Duodenal mucosa (tissue), 2 donors: Measurements from ENCODE around the gene DNAJA4.

Experiments
- H3K27ac ChIP-seq: one replicate; pipeline ENCODE4 v1.7.0; 2013; ENCODE audit warnings: low read depth, low read length
- H3K27me3 ChIP-seq, 2 donors: one replicate each; pipeline ENCODE4 v1.7.0; 2013; ENCODE audit warnings: low read length in 2 of 2, control low read depth in 1 of 2; ENCODE audit not compliant: insufficient read depth in 2 of 2, control insufficient read depth in 1 of 2
- H3K36me3 ChIP-seq, 2 donors: one replicate each; pipeline ENCODE4 v1.7.0; 2013; ENCODE audit warnings: low read length in 2 of 2, control low read depth in 1 of 2; ENCODE audit not compliant: insufficient read depth in 2 of 2, control insufficient read depth in 1 of 2
- H3K4me1 ChIP-seq, 2 donors: one replicate each; pipeline ENCODE4 v1.7.0; 2013; ENCODE audit warnings: low read length in 2 of 2, control low read depth in 1 of 2; ENCODE audit not compliant: insufficient read depth in 2 of 2, control insufficient read depth in 1 of 2
- H3K4me3 ChIP-seq, 2 donors: one replicate each; pipeline ENCODE4 v1.7.0; 2013; ENCODE audit warnings: low read length in 2 of 2, low read depth in 1 of 2
- H3K9ac ChIP-seq, 2 donors: one replicate each; pipeline ENCODE4 v1.7.0; 2013; ENCODE audit warnings: low read length in 2 of 2, low read depth in 1 of 2
- H3K9me3 ChIP-seq, 2 donors: one replicate each; pipeline ENCODE4 v1.7.0; 2013; ENCODE audit warnings: low read length in 2 of 2, control low read depth in 1 of 2; ENCODE audit not compliant: control insufficient read depth in 1 of 2

The DNAJA4 gene

DNA sequence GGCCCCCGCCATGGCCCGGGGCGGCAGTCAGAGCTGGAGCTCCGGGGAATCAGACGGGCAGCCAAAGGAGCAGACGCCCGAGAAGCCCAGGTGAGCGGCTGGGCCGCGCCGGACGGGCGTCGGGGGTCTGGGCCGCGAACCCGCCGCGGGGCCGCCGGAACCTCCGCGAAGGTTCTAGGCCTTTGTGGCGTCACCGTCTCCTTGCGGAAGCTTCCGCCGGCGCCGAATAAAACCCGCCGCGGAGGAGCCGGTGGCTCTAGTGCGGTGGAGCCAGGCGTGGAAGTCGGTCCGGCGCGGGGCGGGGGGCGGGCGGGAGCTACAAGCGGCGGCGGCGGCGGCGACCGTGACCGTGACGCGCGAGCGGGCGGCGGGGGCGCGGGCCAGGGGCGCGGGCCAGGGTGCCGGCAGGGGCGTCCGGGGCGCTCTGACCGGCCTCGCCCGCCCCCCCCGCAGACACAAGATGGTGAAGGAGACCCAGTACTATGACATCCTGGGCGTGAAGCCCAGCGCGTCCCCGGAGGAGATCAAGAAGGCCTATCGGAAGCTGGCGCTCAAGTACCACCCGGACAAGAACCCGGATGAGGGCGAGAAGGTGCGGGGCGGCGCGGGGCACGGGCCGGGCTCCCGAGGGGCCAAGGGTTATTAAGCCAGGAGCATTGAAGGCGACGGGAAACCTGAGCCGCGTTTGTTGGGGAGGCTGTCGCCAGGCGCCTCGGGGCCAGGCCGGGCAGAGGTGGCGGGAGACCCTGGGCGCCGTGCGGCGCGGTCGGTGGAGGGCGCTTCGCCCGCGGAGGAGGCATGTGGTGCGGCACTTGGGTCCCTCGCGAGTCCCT, at the start of gene DNAJA4:
DNAJA4 (plus strand) TSS at position 259 of the 833 bp plus-strand sequence; CDS start at position 461, 202 bp downstream.
- peak within 1 kb of the TSS; percentile 82 to 84 for H3K4me3 ChIP-seq
- H3K27me3 ChIP-seq, result no peaks in the 10 kb centered on the region
- H3K4me1 ChIP-seq, result peaks cover 18 to 19% of the 10 kb centered on the region in 2 donors
- H3K9me3 ChIP-seq, result no peaks in the 10 kb centered on the region
- peak within 1 kb of the TSS; percentile 51 for H3K27ac ChIP-seq
- no peaks in the 10 kb centered on the region for H3K36me3 ChIP-seq
- H3K9ac ChIP-seq, result peak within 1 kb of the TSS; percentile 74 to 85

DNA sequence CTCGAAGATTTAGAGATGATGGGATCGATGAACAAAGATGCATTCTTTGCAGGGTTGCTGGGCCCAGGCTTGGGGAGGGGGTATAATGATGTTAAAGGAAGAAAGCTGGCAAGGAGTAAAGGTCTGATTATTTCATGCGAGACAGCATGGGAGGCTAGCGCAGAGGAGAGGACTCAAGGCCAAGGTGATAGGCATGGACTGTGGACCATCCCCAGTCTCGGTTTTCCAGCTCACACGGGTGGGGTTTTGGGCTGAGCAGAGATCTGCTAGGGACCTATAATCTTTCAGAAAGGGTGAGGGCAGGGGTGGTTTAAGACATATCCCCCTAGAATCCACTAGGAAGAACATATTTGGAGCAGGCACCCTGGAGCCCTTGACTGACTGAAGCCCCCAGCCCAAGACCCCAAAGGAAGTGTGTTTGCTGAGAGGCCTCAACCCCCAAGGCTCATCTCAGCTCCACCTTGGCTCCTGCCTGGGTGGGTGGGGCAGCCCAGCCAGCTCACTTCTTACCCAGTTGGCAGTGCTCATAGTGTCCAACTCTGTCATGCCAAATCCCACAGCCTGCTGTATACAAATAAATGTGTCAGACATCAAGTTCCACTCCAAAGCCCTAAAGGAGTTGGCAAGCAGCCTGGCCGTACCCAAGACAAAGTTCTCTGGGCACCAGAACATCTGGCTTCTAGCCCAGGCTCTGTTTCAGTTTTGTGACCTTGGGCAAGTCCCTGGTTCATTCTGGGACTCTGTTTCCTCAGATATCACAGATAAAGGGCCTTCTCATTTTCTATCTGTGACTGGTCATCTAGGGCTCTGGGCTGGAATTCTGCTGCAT, 47.9 kb upstream of the DNAJA4 start:
- H3K4me1 ChIP-seq, result peaks cover 36 to 46% of the 10 kb centered on the region in 2 donors
- H3K9ac ChIP-seq, result peak overlapping the region; percentile 2 to 51
- no peaks in the 10 kb centered on the region for H3K27me3 ChIP-seq
- H3K4me3 ChIP-seq, result no peak overlapping the region
- peak overlapping the region; percentile 66 for H3K27ac ChIP-seq
- H3K9me3 ChIP-seq, result no peaks in the 10 kb centered on the region
- no peaks in the 10 kb centered on the region for H3K36me3 ChIP-seq

DNA sequence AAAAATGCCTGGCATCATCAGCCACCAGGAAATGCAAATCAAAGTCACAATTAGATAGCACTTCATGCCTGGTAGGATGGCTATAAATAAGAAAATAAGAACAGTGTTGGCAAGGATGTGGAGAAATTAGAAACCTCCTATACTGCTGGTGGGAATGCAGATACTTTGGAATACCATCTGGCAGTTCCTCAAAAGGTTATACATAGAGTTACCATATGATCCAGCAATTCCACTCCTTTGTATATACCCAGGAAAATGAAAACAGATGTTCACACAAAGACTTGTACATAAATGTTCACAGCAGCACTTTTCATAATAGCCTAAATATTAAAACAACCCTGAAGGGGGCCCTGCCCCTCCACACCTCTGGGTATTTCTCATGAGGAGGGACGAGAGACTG, 43.6 kb upstream of the DNAJA4 start:
- no peak overlapping the region for H3K9ac ChIP-seq
- H3K36me3 ChIP-seq, result no peaks in the 10 kb centered on the region
- no peak overlapping the region for H3K27ac ChIP-seq
- H3K4me1 ChIP-seq, result peaks cover 15 to 24% of the 10 kb centered on the region in 2 donors
- peaks cover 0 to 2% of the 10 kb centered on the region in 2 donors for H3K9me3 ChIP-seq
- H3K27me3 ChIP-seq, result no peaks in the 10 kb centered on the region
- no peak overlapping the region for H3K4me3 ChIP-seq

DNA sequence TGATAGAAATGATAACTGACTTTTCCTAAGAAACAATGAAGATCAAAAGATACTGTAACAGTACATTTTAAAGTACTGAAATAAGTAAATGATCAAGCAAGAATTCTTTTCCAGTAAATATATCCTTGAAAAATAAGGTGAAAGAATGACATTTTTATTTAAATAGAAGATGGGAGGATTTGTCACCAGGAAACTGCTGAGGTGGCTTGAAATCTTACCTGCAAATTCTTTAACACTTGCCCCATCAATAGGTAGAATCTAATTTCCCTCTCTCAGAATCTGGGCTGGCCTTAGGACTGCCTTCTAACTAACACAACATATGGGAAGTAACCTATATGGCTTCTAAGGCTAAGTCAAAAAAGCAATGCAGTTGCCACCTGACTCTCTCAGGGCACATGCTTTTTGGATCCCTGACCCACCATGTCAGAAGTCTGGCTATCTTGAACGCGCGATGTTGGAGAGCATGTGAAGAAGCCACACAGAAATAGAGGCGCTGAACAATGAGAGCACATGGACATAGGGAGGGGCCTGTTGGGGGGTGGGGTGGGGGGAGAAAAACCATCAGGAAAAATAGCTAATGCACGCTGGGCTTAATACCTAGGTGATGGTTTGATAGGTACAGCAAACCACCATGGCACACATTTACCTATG, 41.5 kb upstream of the DNAJA4 start:
- H3K27ac ChIP-seq, result no peak overlapping the region

DNA sequence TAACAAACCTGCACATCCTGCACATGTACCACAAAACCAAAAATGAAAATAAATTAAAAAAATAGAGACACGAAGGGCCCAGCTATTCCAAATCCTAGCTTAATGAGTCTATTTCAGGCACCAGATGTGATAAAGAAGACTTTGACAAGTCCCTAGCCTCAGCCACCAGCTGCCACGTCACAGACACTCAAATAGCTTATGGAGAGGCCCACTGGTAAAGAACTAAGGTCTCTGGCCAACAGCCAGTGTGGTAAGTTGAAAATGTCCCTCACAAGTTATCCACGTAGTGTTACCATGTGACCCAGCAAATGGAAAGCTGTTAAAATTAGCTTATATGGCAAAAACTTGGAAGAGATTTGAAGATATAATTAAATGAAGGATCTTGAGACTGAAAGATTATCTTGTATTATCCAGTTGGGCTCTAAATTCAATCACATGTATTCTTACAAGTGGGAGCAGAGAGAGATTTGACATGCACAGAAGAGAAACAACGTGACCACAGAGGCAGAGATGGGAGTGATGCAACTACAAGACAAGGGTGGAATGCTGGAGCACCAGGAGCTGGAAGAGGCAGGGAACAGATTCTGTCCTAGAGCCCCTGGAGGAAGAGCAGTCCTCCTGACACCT, 40.9 kb upstream of the DNAJA4 start:
- no peaks in the 10 kb centered on the region for H3K27me3 ChIP-seq
- no peaks in the 10 kb centered on the region for H3K36me3 ChIP-seq
- peaks cover 0 to 1% of the 10 kb centered on the region in 2 donors for H3K4me1 ChIP-seq
- H3K27ac ChIP-seq, result no peak overlapping the region
- no peak overlapping the region for H3K9ac ChIP-seq
- H3K4me3 ChIP-seq, result no peak overlapping the region
- H3K9me3 ChIP-seq, result peaks cover 0 to 4% of the 10 kb centered on the region in 2 donors

More for the DNA sequence above, 41.5 kb upstream of the DNAJA4 start:
- H3K4me1 ChIP-seq, result peaks cover 0 to 7% of the 10 kb centered on the region in 2 donors
- no peaks in the 10 kb centered on the region for H3K36me3 ChIP-seq
- no peaks in the 10 kb centered on the region for H3K27me3 ChIP-seq
- peaks cover 0 to 4% of the 10 kb centered on the region in 2 donors for H3K9me3 ChIP-seq
- no peak overlapping the region for H3K4me3 ChIP-seq
- no peak overlapping the region for H3K9ac ChIP-seq

DNA sequence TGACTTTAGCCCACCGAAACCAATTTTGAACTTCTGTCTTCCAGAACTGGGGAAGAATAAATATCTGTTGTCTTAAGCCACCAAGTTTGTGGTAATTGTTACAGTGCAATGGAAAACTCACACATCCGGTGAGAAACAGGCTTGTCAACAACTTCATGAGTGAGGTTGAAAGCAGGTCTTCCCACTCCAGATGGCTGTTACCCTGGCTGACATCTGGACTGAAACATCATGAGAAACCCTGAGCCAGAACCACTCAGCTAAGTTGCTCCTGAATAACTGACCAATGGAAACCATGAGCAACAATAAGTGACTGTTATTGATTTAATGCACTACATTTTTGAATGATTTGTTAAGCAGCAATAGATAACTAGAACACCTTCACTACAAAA, 40.3 kb upstream of the DNAJA4 start:
- Histone ChIP-seq H3K27ac (no peak overlapping the region), H3K9me3 (peaks cover 0 to 4% of the 10 kb centered on the region in 2 donors), H3K4me1 (no peaks in the 10 kb centered on the region)

DNA sequence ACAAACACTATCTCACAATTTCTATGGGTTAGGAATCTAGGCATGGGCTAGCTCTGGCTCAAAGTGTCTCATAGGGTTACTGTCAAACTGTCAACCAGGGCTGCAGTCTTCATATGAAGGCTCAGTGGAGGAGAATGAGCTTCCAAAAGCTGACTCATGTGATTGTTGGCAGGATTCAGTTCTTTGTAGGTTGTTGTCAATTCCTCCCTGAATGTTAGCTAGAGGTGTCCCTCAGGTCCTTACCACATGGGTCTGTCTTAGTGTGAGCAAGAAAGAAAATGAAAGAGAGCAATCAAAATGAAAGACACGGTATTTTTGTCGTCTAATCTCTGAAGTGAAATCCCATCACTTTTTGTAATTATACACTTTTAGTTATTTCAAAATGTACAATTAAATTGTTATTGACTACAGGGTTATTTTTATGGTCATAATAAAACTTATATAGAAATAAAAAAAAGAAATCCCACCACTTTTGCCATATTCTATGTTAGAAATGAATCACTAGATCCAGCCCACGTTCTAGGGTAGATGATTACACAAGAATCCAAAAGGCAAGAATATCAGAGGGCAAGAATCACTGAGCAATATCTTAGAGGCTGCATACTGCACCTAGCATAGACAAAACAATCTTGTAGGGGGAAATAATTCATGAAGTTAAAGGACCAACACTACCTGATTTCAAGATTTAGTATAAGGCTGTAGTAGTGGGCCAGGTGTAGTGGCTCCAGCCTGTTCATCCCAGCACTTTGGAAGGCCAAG, 38.4 kb upstream of the DNAJA4 start:
- Histone ChIP-seq H3K4me1 (no peaks in the 10 kb centered on the region), H3K9me3 (peaks cover 0 to 4% of the 10 kb centered on the region in 2 donors), H3K27me3 (no peaks in the 10 kb centered on the region), H3K36me3 (no peaks in the 10 kb centered on the region), H3K9ac (no peak overlapping the region), H3K27ac (no peak overlapping the region), H3K4me3 (no peak overlapping the region)

More for the DNA sequence above, 40.3 kb upstream of the DNAJA4 start:
- H3K4me3 ChIP-seq, result no peak overlapping the region
- H3K36me3 ChIP-seq, result no peaks in the 10 kb centered on the region
- H3K9ac ChIP-seq, result no peak overlapping the region
- H3K27me3 ChIP-seq, result no peaks in the 10 kb centered on the region

DNA sequence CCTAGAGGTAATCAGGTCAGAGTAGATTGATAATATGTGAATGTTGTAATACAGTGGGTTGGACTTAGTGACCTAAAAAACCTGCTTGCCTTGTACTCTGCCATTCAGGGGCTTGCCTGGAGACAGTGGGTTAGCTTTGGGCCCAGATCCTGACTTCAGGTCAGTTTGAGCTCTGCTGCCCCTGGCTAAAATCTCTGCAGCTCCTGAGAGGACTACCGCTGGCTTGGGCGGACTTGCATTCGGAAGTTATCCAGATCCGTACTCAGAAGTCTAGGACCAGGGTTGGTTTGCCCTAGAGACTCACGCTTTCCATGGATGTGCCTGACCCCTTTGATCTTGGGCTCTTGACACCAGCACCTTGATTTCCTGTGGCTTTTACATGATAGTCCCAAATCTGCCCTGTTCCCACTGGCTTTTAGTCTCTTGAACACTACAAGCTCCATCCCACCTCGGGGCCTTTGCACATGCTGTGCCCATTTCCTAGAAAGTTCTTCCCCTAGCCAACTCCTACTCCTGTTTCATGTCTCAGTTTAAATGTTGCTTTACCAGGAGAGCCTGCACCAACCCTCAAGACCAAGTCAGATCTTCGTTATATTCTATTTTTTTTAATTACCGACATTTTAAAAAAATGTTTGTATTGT, 35.9 kb upstream of the DNAJA4 start:
- no peak overlapping the region for H3K4me3 ChIP-seq
- H3K36me3 ChIP-seq, result no peaks in the 10 kb centered on the region
- no peak overlapping the region for H3K27ac ChIP-seq
- peaks cover 2 to 5% of the 10 kb centered on the region in 2 donors for H3K4me1 ChIP-seq
- no peak overlapping the region for H3K9ac ChIP-seq
- peaks cover 0 to 4% of the 10 kb centered on the region in 2 donors for H3K9me3 ChIP-seq
- no peaks in the 10 kb centered on the region for H3K27me3 ChIP-seq
